Central memory CD4-positive, alpha-beta T cell (primary cell): ENCODE results near the gene JMJD7.

Source experiments
- DNase-seq: peaks from one replicate; pipeline ENCODE4 v3.0.0; 2022

Gene JMJD7

DNA sequence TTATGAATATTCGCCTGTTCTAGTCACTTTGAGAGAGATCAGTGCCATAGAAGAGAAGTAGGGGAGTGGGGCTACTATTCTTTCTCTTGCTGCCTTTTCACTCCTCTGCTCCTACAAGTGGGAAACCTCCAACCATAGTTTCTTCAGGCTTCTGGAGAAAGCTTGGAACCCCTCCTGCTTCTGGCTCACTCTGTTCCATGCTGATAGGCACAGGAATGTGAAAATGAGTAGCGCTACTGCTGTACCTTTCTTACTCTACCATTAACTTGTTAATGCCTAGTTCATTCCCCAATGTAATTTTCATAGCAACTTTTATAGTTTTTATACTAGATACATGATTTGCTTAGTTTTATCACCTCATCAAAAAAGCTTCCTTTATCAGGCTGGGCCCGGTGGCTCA, 26.7 kb upstream of the JMJD7 start:
- DNase-seq: no peak

DNA sequence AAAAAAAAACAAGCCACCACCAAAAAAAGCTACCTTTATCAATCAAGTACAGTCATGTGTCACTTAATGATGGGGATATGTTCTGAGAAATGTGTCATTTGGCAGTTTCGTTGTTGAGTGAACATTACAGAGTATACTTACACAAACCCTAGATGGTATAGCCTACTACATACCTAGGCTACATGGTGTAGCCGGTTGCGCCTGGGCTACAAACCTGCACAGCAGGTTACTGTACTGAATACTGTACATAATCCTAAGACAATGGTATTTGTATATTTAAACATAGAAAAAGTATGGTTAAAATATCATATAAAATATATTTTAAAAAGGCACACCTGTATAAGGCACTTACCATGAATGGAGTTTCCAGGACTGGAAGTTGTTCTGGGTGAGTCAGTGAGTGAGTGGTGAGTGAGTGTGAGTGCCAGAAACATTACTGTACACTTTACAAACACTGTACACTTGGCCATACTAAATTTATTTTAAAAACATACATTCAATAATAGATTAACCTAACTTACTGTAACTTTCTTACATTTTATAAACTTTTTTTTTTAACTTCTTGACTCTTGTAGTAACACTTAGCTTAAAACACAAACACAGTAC, 25.9 kb upstream of the JMJD7 start:
- no peak for DNase-seq

DNA sequence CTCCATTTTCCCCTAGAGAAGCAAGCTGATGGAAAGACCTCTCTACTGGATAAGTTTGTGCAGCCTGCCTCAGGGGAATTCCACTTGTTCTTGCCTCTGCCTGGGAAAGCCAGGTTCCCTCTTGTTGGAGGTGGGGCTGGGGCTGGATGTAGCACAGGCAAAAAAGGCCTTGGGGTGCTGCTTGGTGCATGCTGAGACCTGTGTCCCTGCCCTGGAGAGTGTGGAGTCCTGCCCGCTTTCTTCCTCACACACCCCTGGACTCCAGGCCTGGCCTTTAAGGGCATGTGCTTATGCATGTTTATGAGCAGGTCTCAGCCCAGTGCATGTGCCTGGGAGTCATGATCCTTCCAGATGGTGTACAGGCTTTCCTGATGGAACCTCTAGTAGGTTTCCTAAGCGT, 23.5 kb upstream of the JMJD7 start:
- no peak for DNase-seq

DNA sequence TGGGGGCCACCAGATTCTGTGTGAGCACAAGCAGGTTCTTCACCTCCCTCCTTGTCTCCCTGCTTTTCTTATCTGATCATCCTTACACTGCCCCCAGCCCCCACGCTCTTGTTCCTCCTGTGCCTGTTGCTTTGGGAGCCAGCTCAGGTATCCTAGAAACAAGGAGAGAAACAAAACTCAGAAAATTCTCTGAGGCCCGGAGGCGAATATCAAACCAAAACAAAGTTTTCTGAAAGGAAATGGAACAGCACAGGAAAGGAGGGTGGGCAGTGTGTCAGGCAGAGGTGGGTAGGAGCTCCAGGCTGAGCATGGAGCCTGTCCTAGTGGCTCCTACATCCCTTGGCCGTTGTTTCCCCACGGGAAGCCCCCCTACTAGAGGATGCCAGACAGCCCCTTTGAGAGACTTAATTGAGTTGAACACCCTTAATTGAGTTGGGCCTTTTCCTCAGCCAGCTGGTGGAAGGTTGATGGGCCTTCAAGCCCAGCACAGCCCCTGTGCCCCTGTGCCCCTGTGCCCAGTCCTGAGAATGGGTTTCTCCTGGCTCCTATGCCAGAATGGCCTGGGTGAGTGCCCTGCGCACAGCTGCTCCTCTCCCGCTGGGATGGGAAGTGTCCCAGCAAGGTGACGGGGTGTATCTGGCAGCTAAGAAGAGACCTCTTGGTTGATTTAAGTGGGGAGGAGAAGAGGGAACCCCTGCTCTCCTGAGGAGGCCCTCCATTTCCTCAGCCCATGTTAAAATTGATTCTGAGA, 22.8 kb upstream of the JMJD7 start:
- DNase-seq: no peak

DNA sequence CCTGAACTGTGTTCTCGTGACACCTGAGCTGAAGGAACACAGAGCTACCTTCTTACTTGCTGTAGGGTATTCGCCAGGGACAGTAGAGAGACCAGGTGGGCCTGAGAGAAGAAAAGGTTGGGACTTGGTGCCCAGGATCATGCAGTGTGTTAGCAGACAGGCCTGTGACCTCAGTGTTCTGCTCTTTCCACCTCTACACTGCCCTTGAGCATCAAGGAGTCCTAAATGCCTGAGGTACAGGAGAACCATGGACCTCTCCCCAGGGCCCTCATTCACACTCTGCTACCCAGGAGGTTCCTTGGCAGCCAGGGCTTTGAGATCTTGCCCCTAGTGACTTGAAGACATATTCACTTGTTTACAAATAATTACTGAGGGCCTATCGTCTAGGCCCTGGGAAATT, 22.2 kb upstream of the JMJD7 start:
- DNase-seq: no peak

DNA sequence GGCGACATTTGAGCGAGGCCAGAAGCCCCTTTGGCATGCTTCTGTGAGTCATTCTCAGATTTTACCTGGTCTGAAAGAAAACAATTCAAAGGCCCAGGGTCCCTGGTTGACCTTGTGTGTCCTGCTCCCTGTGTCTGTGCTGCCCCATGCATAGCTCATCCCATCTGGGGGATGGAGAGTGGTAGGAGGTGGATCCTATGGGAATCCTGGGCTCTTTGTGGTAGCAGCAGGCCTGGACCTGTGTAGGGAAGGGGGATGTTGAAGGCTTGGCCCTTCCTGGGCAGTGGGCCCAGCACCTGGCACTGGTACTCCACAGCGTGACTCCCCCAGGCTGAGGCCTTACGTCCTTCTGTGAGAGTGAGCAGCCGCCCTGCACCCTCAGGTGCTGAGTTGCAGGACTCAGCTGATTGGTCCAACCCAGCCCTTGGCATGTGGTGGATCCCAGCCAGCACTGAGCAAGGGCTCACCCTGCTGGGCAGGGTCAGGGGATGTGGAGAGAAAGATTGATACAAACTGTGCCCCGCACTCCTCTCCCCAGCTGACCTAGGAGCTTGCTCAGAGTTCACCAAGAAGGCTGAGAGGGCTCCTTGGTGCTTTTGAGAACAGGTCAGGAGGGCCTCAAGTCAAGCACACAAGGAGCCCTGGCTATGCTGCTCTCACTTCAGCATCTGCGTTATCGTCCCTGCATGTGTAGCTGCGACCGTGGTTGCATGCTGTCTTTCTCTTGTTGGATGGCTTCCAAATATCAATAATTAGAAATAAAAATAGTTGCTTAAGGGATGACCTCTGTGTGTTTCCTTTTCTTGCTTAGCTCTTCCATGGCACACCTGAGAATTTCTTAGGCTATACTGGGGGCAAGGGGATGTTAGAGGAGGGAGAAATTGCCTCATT, 21.4 kb upstream of the JMJD7 start:
- no peak for DNase-seq

DNA sequence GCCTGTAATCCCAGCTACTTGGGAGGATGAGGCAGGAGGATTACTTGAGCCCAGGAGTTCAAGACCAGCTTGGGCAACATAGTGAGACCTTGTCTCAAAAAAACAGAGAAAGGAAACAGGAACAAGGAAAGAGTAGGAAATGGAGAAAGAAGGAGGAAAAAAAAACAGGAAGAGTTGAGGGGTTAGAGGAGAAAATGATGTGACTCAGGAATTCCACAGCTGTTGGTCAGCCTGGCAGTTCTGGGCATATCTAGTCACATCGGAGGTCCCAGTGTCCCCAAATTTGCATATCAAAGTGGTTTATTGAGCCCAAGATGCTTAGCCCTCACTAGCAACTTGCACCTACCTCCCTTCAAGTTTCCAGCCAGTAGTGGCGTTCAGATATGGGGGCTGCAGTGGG, 18.8 kb upstream of the JMJD7 start:
- DNase-seq: no peak

DNA sequence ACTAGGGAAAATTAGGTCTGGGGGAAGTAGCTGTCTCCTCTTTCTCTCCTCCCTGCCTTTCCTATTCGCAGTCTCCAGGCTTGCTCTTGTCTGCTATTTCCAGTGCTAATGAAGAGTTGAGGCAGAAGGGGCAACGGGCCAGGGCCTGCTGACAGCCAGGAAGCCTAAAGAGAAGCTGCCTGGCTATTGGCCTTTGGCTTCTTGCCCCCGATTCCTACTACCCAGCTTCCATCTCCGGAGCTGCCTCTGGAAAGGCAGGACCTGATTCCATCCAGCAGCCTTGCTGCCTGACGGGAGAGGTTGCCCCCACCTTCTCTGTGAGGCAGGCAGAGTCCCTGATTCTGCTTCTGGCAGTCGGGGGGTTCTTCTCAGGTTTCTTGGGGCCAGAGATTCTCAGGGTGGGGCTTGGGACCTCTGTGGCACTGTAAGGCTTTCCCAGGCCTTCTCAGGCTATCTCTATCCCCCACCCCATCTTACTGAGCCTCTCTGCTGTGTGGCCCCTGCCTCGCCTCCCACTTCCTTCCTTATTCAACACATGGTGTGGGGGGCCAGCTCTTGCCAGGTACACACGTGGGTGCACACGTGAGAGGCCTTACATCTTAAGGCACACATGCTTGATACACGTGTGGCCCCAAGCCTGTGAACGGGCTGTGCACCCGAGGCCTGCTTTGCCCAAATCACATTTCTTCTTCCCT, 18.2 kb upstream of the JMJD7 start:
- no peak for DNase-seq

DNA sequence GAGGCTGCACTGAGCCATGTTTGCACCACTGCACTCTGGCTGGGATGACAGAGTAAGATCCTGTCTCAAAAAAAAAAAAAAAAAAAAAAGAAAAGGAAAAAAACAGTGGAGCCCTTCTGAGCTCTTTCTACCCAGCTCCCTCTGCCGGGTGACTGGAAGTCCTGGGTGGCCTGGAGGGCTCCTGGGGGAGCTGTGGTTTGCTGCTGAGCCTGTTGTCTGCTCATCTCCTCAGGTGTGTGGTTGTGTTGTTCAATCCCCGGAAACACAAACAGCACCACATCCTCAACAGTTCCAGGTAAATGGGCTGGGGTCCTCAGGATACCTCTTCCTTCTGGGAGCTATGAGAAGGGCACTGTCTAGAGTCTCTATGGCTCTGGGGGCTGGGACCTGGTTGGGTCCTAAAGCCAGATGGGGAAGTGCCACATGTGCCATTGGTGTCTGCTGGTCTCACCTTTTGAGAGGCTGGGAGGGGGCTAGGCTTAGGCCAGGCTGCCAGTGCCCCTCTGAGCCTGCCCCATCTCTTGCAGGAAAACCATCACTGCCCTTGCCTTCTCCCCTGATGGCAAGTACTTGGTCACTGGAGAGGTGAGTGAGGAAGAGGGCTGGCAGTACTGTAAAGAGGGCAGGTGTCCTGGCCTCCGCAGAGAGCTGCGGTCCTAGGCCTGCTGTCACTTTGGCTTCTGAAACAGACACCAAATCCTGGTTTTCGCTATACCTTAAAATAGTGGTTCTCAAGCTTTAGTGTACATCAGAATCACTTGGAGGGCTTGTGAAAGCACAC, 17.1 kb upstream of the JMJD7 start:
- no peak for DNase-seq

DNA sequence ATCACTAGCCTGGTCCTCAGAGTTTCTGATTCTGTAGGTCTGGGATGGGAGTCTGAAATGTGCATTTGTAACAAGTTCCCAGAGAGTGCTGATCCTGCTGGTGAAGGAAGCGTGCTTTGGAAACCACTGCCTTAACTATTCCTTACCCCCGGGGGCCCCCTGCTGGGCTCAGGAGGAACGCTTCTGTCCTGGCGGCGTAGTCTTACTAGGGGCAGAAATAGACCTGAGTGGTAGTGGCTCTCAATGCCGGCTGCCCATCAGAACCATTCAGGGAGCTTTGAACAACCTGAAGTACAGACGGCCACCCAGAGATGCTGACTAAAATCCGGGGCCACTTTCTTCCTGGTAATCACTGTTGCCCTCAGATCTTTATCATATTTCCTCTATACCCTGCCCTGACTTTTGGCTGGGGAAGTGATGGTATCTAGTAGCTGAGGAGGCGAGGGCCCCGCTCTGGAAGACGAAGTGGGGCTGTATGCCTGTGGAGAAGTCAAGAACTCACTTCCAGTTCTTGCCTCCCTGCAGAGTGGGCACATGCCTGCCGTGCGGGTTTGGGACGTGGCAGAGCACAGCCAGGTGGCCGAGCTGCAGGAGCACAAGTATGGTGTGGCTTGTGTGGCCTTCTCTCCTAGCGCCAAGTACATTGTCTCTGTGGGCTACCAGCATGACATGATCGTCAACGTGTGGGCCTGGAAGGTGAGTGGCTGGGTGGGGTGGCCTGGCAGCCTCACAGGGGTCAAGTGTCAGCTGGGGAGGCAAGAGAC, 16.3 kb upstream of the JMJD7 start:
- DNase-seq: peak; percentile 67

DNA sequence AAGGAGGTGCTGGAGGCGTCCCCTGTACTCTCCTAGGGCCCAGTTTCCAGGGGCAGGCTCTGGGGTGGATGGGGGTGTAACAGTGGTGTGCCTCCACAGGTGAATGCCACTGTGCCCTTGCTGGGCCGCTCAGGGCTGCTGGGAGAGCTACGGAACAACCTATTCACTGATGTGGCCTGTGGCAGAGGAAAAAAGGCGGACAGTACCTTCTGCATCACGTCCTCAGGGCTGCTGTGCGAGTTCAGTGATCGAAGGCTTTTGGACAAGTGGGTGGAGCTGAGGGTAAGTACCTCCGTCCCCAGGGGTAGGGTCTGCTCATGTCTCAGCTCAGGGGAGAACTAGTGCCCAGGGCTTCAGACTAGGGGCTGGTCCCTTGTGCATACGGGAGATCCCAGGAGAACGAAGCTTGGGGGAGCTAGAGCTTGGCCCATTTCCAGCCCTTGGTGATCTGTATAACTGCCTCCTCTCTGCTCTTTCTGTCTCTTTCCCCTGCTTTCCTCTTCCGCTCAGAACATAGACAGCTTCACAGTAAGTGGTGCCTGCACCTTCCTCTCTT, 15.0 kb upstream of the JMJD7 start:
- DNase-seq: no peak

DNA sequence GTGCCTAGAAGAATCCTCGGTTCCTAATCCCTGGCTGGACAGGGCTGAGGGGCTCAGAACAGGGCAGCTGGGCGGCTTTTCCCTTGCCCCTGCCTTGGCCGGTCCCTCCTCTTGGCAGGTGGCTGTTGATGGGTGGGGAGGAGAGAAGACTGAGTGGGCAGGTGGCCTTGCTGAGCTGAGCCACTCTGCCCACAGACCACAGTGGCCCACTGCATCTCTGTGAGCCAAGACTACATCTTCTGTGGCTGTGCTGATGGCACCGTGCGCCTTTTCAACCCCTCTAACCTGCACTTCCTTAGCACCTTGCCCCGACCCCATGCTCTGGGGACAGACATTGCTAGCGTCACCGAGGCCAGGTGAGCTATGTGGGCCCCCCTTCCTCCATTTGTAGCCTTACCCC, 14.5 kb upstream of the JMJD7 start:
- no peak for DNase-seq

DNA sequence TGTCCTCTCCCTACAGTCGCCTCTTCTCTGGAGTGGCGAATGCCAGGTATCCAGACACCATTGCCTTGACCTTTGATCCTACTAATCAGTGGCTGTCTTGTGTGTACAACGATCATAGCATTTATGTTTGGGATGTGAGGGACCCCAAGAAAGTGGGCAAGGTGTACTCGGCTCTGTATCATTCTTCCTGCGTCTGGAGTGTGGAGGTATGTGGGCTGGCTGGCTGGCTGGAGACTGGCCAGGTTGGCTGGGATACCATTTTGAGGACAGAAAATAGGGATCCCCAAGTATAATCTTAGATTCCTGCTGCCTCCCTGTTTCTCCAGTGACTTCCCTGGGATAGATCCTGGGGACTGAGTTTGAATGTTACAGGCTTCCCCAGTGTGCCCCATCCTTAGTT, 13.4 kb upstream of the JMJD7 start:
- DNase-seq: no peak

DNA sequence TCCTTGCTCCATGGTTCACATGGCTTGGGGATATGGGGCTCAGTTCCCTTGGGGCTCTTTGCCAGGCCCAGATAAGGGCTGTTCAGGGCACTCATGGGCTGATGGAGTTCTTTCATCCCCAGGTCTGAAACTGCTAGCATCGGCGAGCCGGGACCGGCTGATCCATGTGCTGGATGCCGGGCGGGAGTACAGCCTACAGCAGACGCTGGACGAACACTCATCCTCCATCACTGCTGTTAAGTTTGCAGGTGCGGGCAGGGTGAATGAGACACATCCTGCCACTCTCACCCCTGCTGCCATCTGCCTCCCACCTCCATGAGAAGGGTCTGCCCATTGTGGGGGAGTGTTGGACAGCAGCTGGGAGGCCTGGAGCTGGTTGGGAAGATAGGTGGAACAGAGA, 11.1 kb upstream of the JMJD7 start:
- no peak for DNase-seq

DNA sequence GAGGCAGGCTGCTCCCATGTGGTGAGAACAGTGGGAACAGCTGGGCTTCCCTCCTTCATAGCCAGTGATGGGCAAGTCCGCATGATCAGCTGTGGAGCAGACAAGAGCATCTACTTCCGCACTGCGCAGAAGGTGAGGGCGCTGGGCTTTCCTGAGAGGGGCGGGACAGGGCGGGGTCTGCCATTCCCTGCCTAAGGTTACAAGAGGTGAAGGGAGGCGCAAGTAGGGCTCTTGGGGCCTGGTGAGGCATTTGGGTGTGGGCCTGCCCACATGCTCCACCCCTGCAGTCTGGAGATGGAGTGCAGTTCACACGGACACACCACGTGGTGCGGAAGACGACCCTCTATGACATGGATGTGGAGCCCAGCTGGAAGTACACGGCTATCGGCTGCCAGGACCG, 10.6 kb upstream of the JMJD7 start:
- no peak for DNase-seq

DNA sequence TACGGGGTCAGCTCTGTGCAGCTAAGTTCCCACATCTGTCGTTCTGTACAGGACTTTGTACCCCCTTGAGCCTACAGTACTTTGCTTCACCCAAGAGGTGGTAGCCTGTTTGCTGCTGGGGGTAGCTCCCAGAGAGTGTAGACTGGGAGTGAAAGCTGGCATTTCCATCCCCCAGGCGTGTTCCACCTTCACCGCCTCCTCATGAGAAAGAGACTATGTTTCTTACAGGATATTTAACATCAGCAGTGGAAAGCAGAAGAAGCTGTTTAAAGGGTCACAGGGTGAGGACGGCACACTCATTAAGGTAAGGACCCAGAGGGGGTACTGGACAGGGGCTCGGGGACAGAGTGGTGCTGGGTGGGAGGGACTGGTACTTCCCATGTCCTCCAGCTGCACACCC, 10.1 kb upstream of the JMJD7 start:
- no peak for DNase-seq

DNA sequence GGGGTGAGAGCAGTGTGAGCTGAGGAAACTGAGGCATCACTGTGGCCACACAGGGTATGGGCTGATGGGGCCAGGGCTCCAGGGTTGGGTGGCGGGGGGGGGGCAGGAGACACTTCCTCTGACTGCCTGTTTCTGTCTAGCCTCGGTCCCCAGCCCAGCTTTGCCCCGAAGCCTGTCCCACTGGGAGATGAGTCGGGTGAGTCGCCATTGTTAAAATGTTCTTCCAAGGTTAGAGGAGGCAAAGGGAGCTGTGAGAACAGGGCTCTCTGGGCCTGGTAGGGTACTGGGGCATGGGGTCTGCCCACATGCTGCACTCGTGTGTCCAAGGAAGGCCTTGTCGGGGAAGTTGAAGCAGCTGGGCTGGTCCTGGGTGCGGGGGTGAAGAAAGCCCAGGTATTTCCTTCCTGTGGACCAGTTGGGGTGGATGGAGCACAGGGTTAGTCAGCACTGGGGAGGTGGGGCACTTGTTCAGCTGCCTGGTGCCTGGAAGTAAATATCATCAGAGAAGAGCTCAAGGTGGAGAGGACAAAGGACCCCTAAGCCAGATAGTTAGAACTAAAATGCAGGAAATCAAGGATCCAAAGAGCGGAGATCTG, 8.3 kb upstream of the JMJD7 start:
- no peak for DNase-seq

DNA sequence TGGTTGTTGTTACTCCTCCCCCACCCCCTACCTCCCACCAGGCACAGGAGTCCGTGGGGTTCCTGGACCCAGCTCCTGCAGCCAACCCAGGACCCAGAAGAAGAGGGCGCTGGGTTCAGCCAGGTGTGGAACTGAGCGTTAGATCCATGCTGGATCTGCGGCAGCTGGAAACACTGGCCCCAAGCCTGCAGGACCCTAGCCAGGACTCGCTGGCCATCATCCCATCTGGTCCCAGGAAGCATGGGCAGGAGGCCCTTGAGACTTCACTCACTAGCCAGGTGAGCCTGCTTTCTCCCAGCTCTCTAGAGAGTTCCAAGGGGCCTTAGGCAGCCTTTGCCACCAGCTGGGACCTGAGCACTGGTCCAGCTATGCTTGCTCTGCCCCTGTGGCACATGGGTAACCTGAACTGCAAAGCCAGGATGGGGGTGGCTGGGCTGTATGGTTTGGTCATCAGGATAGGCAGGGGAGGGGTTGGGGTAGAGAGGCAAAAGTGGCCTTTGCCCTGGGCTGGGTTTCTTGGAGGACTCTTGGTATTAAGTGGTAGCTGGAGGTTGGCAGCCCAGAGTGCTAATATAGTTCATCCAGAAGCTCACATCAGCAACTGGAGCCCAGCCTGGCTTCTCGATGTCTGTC, 7.0 kb upstream of the JMJD7 start:
- no peak for DNase-seq

DNA sequence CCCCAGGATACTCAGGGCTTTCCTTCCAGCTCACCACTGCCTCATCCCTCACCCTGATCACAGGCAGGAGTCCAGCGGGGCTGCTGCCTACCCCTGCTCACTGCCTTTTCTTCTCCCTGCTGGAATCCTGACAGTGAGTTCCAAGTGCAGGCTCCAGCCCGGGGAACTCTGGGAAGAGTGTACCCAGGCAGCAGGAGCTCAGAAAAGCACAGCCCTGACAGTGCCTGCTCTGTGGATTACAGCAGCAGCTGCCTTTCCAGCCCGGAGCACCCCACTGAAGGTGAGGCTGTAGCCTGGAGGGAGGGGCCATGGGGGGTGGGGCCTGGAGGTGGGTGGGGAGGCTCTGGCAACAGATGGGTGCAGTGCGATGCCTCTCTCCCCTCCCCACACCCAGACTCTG, 6.1 kb upstream of the JMJD7 start:
- no peak for DNase-seq

DNA sequence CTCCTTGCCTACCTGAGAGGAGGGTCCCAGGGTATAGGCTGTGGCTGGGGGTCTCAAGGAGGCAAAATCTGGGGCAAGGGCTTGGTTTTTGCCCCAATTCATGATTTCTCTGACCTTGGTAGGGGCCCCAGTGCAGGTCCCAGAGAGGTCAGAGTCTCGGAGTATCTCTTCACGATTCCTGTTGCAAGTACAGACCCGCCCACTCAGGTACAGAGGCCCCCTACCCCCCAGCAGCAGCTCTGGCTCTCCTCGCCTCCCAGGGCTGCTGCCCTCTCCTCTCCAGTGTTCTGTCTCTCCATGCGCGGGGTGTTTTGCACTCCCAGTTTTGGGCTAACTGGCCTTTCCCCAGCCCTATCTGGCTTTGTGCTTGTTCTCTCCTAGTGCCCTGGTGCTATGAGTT, 5.4 kb upstream of the JMJD7 start:
- DNase-seq: no peak
